Urothelium cell line (cell line): Measurements from ENCODE around the gene KLHL8.

Experiments used
- DNase-seq: peaks from one replicate; pipeline ENCODE4 v3.0.0; 2011; ENCODE audit warnings: low spot score, mixed read lengths
- FAIRE-seq: peaks from 2 replicates; lab custom pipeline; 2011; peaks lifted over from hg19 to GRCh38; lab: Jason Lieb, UNC

The KLHL8 gene

DNA sequence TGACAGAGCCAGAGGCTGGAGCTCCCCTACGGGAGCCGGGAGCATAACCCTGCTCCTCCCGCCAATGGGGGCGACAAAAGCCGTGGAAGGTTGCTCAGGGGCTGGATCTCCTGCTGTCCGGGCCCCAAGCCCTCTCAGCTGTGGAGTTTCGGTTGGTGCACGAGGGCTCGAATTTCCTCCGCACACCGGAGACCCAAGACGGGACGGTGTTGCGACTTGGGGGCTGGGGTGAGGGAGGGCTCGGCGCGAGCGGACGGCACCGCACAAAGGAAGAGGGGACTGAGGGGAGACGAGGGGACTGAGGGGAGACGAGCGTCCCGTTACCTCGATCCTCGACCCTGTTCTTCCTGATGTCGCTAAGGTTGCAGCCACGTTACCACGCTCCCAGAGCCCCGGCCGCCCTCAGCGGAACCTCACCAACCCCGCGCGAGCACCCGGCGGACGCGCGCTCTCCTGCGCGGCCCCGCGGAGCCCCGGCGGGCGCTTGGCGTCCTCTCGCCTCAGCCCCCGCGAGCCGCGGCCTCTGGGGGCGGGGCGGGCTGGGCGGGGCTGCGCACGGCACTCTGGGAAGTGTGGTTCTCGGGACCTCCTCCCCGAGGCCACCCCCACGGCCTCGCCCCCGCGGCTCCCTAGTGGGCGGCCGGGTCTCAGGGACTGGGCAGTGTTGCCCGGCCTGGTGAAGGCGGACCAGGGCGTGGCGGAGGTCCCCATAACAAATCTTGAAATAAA, at the start of gene KLHL8:
KLHL8 (minus strand) TSS at position 525 of the 729 bp plus-strand sequence. CDS start 25,079 bp downstream, outside the sequence.
- DNase-seq: peak; percentile 97
- peak; percentile 32 for FAIRE-seq

DNA sequence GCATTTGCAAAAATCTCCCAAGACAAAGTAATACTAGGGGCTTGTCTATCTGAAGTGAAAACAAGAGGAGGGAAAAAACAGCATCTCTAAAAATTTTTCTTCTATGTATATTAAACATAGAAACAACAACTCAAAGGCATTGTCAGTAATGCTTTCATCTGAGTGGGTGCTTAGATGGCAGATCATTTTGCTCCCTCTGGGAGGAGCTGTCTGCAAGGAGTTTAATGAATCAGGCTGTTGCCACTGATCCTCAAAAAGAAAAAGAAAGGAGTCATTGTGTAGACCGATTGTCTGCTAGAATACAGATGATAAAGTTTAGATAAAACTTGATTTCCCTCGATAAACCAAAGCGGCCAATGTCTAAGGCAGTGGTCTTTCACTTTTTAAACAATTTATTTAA, 49.7 kb upstream of the KLHL8 start:
- no peak for FAIRE-seq
- DNase-seq: peak; percentile 56

DNA sequence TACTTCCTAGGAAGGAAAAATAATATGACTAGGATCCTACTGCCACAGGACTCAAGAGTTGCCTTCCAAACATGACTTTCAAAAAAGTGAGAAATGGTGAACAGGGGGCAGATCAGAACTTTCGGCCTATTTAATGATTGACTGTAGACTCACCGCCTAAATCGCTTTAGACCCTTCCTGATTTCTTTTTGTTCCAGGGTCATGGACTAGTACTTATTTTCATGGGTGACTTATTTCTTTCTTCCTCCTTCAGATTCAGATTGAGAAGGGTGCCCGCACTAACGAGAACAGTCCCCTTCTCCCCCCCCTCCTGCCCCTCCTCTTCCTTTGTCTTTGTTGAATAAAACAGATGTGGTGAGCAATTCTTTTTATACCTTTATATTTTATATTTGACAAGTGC, 48.0 kb upstream of the KLHL8 start:
- FAIRE-seq (no peak), DNase-seq (no peak)

DNA sequence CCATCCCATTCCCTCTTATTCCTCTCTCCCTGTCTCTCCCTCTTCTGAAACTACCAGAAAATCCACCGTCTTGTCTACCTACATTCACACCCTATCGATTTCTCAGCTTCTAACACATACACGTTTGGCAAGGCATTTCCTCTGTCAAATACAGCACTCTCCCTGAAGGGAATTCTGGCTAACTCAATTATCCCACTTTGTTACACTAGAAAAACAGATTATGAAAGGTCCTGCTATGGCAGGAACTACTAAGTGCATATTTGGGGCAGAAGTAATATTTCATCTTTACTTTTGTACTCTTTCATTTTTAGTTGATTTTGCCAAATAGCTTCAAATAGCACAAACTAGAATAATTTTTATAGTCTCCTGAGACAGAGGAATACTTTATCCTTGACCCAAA, 46.6 kb upstream of the KLHL8 start:
- DNase-seq (no peak), FAIRE-seq (no peak)

DNA sequence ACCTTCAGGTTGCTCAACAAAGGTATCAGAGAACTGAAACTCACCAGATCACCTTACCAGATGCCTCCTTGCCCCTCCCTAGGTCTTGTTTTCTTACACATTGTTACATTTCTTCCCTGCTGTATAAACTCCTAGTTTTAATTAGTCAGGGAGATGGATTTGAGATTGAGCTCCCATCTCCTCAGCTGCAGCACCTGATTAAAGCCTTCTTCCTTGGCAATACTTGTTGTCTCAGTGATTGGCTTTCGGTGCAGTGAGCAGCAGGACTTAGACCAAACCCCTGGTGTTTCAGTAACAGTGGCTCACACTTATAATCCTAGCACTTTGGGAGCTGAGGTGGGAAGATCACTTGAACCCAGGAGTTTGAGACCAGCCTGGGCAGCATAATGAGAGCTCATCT, 42.5 kb upstream of the KLHL8 start:
- FAIRE-seq (no peak), DNase-seq (no peak)

DNA sequence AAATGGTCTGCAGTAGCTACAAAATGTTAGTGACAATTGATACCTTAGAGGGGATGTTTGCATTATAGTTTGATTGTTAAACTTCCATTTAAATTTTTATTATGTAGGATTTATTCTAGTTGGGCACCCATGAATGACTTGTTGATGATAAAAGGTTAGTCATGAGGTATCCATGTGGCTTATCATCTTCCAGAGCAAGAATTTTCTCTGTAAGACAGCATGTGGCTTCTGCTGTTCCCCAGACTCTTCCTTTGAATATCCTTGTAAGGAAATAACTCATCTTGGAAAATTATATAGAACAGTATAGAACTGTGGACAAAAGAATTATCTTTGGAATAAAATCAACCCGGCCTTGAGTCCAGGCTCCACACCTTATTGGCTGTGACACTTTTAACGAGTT, 40.1 kb upstream of the KLHL8 start:
- no peak for FAIRE-seq
- DNase-seq: no peak

DNA sequence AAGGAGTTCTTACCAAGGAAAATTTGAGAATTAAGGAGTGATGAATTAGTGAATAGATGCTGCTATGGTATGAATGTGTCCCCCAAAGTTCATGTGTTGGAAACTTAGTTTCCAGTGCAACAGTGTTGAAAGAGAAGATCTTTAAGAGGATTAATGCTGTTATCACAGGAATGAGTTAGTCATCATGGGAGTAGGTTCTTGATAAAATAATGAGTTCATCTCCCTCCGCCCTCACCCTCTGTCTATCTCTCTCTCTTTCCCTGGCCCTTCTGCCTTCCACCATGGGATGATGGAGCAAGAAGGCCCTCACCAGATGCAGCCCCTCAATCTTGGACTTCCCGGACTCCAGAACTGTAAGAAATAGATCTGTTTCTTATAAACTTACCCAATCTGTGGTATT, 38.3 kb upstream of the KLHL8 start:
- no peak for DNase-seq
- FAIRE-seq: no peak

DNA sequence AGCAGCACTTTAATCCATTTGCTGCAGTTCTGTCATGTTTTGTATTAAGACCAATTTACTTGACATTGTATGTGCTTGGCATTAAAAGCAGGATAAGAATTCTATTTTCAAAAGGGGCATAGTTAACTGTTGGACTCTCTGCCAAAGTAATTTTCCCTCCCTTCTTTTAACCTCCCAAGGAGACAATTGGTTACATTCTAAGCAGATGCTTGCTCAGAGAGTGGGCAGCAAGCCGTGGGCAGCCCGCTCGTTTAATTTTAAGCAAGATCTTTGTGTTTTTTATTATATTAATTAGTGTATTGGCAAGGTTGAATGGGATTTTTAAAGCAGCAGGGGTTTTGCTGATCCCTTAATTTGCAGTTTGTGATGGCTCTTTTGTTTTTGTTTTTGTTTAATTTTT, 37.1 kb upstream of the KLHL8 start:
- no peak for FAIRE-seq
- DNase-seq: no peak

DNA sequence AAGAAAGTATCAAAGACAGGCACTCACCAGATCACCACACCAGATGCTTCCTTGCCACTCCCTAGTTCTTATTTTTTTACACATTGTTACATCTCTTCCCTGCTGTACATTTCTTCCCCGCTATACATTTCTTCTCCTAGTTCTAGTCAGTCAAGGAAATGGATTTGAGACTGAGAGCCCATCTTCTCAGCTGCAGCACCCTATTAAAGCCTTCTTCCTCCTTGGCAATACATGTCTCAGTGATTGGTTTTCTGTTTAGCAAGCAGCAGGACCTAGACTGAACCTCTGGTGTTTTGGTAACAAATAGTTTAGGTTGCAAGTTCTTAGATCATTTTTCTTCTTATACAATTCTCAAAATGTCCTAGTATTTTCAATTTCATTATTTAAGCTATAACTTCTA, 35.3 kb upstream of the KLHL8 start:
- FAIRE-seq (no peak), DNase-seq (no peak)

DNA sequence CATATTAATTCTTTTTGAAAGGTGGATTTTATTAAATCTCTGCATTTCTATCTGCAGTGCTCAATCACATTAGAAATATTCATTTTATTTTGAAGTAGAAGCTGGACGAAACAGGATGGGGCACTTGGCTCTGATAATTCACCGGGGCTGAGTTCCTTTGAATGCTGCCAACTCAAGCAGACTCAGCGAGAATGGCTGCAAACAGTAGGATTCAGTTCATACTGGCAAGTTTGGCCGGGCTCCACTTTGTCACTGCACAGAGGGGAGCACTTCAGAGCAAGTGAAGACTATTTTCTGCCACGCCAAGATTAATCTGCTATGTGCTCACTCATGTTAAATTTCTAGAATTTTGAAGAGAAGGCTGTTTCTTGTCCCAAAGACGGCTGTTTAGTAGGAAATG, 30.7 kb upstream of the KLHL8 start:
- FAIRE-seq (no peak), DNase-seq (no peak)

DNA sequence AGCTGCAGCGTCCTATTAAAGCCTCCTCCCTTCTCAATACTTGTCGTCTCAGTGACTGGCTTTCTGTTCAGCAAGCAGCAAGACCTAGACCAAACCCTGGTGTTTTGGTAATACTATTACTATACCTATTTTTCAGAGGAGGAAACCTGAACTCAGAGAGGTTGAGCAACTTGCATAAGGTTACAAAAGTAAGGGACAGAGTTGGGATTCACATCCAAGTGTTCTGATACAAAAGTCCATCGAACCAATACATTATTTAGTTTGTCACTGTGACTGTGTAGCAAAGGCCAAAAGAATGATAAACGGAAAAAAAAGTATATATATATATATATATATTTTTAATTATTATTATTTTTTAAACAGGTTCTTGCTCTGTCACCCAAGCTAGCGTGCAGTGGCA, 29.9 kb upstream of the KLHL8 start:
- DNase-seq (no peak), FAIRE-seq (no peak)

DNA sequence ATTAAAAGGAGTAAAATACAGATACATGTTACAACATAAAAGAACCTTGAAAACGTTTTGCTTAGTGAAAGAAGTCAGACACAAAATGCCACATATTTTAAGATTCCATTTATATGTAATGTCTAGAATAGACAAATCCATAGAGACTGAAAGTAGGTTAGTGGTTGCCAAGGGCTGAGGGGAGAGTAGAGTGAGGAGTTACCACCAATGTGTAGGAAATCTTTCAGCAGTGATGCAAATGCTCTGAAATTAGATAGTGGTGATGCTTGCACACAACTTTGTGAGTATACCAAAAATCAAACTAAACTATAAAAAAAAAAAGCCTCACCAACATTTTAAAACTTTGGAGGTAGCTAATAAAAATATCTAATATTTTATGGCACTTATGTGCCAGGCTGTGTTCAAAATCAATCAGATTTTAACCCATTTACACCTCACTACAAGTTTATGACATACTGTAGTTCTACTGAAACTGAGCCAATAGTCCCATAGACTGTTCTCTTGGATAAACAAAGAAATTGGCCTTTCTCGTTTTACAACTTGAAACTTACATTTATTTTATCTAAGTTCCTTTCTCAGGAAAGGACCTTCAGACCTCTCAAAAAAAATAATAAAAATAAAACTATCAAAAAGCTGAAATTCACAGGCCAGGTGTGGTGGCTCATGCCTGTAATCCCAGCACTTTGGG, 29.1 kb upstream of the KLHL8 start:
- no peak for DNase-seq
- no peak for FAIRE-seq

DNA sequence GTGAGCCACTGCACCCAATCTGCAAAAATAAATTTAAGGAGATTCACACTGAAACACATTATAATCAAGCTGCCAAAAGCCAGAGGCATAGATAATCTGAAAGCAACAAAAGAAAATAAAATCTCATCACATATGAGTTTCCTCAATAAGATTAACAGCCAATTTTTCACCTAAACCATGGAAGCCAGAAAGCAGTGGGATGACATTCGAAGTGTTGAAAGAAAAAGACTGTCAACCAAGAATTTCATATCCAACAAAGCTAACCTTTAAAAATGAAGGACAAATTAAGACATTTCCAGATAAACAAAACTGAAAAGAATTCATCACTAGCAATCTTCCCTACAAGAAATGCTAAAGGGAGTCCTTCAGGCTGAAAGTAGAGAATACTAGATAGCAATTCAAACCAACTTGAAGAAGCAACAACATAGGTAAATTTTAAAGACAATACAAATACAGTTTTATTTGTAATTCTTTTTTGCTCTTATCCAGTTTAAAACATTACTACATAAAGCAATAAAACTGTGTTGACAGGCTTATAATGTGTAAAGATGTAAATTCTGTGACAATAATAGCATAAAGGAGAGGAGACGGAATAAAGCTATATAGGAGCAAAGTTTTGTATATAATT, 23.1 kb upstream of the KLHL8 start:
- DNase-seq: no peak
- FAIRE-seq: no peak

DNA sequence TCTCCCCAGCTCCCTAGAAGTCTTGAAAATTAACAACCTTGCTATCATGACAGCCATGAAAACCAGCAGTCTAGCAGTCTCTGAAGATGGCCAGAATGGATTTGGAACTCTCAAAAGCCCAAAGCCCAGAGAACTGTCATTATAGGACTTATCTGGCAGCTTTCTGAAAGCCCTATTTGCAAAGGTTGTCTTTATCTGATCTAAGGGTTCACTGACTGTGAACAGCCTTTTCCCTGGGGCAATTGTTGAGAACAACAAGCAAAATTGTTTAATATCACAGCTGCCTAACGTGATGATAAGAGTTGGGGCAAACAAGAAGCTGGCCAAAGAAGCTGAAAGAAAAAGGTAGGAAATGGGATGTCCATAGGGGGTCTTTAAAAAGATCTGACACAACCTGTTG, 20.9 kb upstream of the KLHL8 start:
- no peak for FAIRE-seq
- no peak for DNase-seq

DNA sequence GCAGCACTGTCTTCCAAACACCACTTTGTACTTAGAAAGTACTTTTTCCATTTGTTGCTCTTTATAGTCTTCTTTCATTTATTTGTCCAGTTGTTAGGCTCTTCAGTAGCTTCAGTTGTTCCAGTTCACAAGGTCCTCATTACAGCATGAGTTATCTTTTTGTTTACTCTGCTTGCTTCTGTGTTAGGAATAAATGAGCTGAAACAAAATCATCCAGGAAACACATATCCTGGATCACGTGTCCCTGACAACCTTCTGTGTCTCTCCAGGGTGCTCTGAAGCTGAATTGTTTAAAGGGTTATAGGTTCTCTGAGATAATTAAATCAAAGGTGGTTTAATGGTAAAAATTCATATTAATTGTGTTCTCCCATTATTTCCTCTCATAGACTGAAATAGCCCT, 19.9 kb upstream of the KLHL8 start:
- FAIRE-seq (no peak), DNase-seq (no peak)

DNA sequence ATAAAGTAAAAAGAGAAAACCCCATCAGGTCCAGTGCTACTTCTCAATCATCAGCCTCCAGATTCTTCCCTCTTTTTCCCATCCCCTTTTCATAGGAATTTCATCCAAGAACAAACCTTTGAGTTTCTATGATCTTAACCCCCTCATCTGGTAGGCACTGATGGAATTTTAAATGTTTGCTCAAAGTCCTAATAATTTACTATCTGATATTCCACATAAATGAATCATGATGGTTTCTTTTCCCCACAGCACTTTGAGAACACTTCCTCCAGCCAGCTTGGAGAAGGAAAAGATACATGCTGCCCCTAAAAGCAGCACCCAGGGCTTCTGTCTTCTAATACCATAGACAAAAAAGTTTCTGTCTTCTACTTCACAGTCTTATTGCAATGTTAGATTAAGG, 19.4 kb upstream of the KLHL8 start:
- FAIRE-seq (no peak), DNase-seq (no peak)

DNA sequence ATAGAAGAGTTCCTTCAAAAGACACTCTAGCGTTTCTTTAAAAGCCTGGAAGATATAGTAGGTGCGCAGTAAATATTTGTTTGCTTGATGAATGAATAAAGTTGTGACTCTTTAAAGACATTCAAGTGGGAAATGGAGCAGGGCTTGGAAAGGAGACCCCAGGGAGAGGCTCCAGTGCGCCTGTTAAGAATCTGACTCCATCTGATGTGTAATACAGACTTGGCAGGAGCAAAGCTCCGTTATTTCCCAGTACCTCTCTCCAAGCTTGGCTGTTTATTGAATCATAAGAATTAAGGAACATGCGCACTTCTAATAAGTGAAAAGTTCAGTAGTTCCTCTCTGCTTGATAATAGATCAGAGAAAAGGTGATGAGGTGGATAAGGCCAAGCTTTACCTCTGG, 18.8 kb upstream of the KLHL8 start:
- no peak for DNase-seq
- FAIRE-seq: no peak

DNA sequence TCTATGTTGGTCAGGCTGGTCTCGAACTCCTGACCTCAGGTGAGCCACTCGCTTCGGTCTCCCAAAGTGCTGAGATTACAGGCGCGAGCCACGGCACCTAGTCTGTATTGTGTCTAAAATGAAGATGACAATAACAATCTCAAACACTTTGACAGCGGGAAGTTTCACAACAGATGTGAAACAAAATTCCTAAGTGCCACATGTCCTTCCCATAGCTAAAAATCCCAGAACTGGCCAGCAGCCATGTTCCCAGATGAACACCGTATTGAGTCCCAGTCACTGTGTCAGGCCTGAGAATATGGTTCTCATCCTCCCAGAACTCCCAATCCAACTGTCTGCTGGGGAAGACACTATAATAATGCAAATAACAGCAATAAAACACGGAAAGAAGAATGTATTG, 16.4 kb upstream of the KLHL8 start:
- no peak for FAIRE-seq
- no peak for DNase-seq

DNA sequence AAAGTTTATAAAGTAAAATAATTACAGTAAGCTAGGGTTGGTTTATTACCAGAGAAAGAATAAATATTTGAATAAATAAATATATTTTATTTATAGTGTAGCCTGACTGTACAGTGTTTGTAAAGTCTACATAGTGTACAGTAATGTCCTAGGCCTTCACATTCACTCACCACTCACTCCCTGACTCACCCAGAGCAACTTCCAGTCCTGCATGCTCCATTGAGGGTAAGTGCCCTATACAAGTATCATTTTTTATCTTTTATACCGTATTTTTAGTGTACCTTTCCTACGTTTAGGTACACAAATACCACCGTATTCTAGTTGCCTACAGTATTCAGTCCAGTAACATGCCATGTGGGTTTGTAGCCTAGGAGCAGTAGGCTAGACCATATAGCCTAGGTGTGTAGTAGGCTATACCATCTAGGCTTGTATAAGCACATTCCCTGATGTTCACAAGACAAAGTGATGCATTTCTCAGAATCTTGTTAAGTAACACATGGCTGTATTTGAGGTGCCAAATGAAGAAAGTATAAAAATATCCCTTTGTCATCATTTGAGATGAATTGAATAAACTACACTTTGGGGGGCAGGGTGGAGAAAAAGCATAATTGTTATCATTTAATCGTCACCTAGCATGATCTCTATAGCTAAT, 14.7 kb upstream of the KLHL8 start:
- DNase-seq (no peak), FAIRE-seq (no peak)

DNA sequence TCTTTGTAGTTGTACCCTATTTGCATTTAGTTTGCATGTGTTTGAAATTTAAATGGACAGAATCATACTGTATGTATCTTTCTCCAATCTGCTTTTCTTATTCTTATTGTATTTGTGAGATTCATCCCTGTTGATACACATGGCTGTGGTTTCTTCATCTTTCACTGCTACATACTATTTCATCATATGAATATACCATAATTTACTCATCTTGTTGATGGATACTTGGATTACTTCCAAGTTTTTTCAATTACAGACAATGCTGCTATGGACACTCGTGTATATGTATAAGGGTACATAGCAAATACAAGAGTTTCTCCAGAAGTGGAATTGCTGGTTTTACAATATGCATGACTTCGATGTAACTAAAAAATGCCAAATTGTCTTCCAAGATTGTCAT, 11.8 kb upstream of the KLHL8 start:
- FAIRE-seq (no peak), DNase-seq (no peak)

DNA sequence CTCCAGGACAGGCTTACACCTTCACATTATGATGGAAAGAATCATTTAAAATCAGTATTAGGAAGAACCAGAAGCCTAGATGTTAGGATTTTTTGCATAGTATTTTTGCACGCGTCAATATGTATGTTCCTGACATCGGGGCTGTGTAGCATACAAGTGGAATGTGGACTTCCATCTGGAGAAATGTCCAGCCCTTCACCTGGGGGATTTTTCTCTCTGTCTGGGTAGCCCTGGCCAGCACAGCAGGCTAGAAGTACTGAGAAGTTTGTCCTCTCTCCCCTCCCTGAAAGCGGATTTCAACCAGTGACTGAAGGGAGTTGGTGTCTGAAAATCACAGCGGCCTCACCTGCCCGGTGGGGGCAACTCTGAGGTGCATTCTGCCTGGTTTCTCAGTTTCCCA, 10.4 kb upstream of the KLHL8 start:
- no peak for DNase-seq
- no peak for FAIRE-seq

DNA sequence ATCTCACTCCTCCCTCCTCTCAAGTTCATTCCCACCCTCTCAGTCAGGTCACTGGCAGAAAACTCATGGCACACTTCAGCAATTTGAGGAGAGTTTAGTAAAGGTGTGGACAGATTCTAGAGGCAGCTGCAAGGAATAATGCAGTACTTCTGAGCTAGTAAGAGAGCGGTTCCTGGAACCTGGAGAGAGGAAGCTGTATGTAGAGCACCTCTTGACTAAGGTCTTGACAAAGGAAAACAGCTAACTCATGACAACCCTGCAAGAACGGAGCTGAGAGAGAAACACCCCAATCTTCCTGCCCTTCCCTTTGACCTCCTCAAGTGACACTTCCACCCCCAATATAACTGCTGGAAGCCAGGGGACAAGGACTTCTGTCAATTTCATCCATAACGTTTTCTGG, 9.6 kb upstream of the KLHL8 start:
- DNase-seq (no peak), FAIRE-seq (no peak)
